C1 segment of cervical spinal cord (tissue), 14 donors: ENCODE measurements around the gene ADCY9.
"Not testable (repeated sequence)": the region's sequence is repeated elsewhere in the genome, so short reads cannot be mapped to it uniquely, and the experiment has no call there.

Experiments used
- DNase-seq, 14 donors: peaks; one replicate each; lab custom pipeline; 2025; lab: John Stamatoyannopoulos, UW

ADCY9 gene

GRCh38 chr16:3979070-3979469, 137.2 kb downstream of the ADCY9 start:
- DNase-seq, result no peak

GRCh38 chr16:3977376-3977775, 138.9 kb downstream of the ADCY9 start:
- no peak for DNase-seq

GRCh38 chr16:3974751-3975150, 141.5 kb downstream of the ADCY9 start:
- DNase-seq, result no peak

- no peak for DNase-seq
Measured at GRCh38 chr16:3971706-3972105, 144.5 kb downstream of the ADCY9 start.

- DNase-seq, result no peak
Measured at GRCh38 chr16:3971261-3971660, 145.0 kb downstream of the ADCY9 start.

- DNase-seq, result no peak
Measured at GRCh38 chr16:3968551-3968950, 147.7 kb downstream of the ADCY9 start.

GRCh38 chr16:3966681-3967080, 149.6 kb downstream of the ADCY9 start:
- no peak for DNase-seq

- DNase-seq, result no peak
Measured at GRCh38 chr16:3965781-3966582, 150.3 kb downstream of the ADCY9 start.

GRCh38 chr16:3965306-3965705, 150.9 kb downstream of the ADCY9 start:
- DNase-seq, result no peak

GRCh38 chr16:3964686-3965290, 151.5 kb downstream of the ADCY9 start:
- DNase-seq, result no peak

- DNase-seq, result no peak
Measured at GRCh38 chr16:3963886-3964685, 152.2 kb downstream of the ADCY9 start.

- peak in 1 of 14 donors; percentile 17 for DNase-seq
Measured at GRCh38 chr16:3963203-3963602, 153.0 kb downstream of the ADCY9 start.

- DNase-seq, result peak in 8 of 14 donors; percentile 7 to 81 (median 32)
Measured at GRCh38 chr16:3961449-3961849, 154.8 kb downstream of the ADCY9 start.

GRCh38 chr16:3959926-3960590, 156.2 kb downstream of the ADCY9 start:
- not testable (repeated sequence) for DNase-seq

- no peak for DNase-seq
Measured at GRCh38 chr16:3959148-3959547, 157.1 kb downstream of the ADCY9 start.

- no peak for DNase-seq
Measured at GRCh38 chr16:3957344-3957980, 158.8 kb downstream of the ADCY9 start.

GRCh38 chr16:3954411-3954921, 161.8 kb downstream of the ADCY9 start:
- DNase-seq, result no peak

- no peak for DNase-seq
Measured at GRCh38 chr16:3953728-3954410, 162.4 kb downstream of the ADCY9 start.

GRCh38 chr16:3952737-3953131, 163.5 kb downstream of the ADCY9 start:
- DNase-seq, result peak in 3 of 14 donors; percentile 14 to 47 (median 22)
